GM12865 (cell line): ENCODE data around the gene POU6F2.

Source experiments
- DNase-seq: peaks from one replicate; pipeline ENCODE4 v3.0.0; 2010; ENCODE audit warnings: low read depth
- H3K4me3 ChIP-seq: 2 replicates; pipeline ENCODE4 v1.5.1; 2011; ENCODE audit warnings: mild to moderate bottlenecking, low read depth, low read length, control low read depth
- CTCF ChIP-seq: IDR thresholded peaks from 2 replicates; pipeline ENCODE4 v1.5.1; 2011; ENCODE audit warnings: low read length, control low read depth, low read depth, inconsistent platforms; ENCODE audit not compliant: insufficient read depth; ENCODE audit errors: missing control alignments

POU6F2 gene

GRCh38 chr7:39294022-39294421 lies 316.3 kb downstream of the POU6F2 start:
- TF ChIP-seq CTCF: no peak
- no peak for DNase-seq
- no peak overlapping the region for H3K4me3 ChIP-seq

- no peak for DNase-seq
- TF ChIP-seq CTCF: no peak
- no peak overlapping the region for H3K4me3 ChIP-seq
Measured at GRCh38 chr7:39295796-39296195, 318.1 kb downstream of the POU6F2 start.

- TF ChIP-seq CTCF: no peak
- H3K4me3 ChIP-seq: no peak overlapping the region
- DNase-seq: no peak
Measured at GRCh38 chr7:39299695-39300094, 322.0 kb downstream of the POU6F2 start.

GRCh38 chr7:39300276-39300675 lies 322.6 kb downstream of the POU6F2 start:
- no peak for DNase-seq
- no peak overlapping the region for H3K4me3 ChIP-seq
- TF ChIP-seq CTCF: no peak

- DNase-seq: no peak
- no peak for TF ChIP-seq CTCF
- H3K4me3 ChIP-seq: no peak overlapping the region
Measured at GRCh38 chr7:39301543-39301942, 323.8 kb downstream of the POU6F2 start.

GRCh38 chr7:39304178-39304577 lies 326.5 kb downstream of the POU6F2 start:
- TF ChIP-seq CTCF: no peak
- H3K4me3 ChIP-seq: no peak overlapping the region
- DNase-seq: no peak

GRCh38 chr7:39304668-39305405 lies 327.1 kb downstream of the POU6F2 start:
- no peak overlapping the region for H3K4me3 ChIP-seq
- TF ChIP-seq CTCF: no peak
- DNase-seq: no peak
